ENCODE results near the gene CSGALNACT2.

DNA sequence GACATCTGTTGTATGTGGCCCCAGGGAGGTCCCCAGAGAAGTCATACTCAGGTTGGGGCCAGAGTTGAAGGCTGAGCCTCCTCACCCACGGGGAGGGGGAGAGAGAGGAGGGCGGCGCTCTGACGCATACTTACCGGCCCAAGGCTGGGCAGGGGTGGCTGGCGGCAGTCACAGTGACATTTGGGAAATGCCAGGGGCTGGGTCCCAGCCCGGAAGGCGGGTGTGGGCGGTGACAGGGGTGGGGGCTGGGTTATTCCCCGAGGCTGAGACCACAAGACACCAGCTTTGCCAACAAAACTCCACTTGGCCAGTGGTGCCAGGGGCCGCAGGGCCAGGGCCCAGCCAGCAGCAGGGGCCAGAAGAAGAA is 87.5 kb downstream of the CSGALNACT2 start:
- TF ChIP-seq, protein P1, sequence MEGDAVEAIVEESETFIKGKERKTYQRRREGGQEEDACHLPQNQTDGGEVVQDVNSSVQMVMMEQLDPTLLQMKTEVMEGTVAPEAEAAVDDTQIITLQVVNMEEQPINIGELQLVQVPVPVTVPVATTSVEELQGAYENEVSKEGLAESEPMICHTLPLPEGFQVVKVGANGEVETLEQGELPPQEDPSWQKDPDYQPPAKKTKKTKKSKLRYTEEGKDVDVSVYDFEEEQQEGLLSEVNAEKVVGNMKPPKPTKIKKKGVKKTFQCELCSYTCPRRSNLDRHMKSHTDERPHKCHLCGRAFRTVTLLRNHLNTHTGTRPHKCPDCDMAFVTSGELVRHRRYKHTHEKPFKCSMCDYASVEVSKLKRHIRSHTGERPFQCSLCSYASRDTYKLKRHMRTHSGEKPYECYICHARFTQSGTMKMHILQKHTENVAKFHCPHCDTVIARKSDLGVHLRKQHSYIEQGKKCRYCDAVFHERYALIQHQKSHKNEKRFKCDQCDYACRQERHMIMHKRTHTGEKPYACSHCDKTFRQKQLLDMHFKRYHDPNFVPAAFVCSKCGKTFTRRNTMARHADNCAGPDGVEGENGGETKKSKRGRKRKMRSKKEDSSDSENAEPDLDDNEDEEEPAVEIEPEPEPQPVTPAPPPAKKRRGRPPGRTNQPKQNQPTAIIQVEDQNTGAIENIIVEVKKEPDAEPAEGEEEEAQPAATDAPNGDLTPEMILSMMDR (IDR thresholded peaks at IDR 0.05; ENCODE audit: poor library complexity): no peak
- no peak for TF ChIP-seq EZH2phosphoT487 (IDR thresholded peaks at IDR 0.05; ENCODE audit: low read depth, severe bottlenecking, unreplicated experiment)
